WI38 (cell line): ENCODE measurements around the gene CLTRN.

Source experiments
- H3K4me3 ChIP-seq: 2 replicates; pipeline ENCODE4 v1.5.1; 2011; ENCODE audit warnings: low read depth, mild to moderate bottlenecking, control low read depth, low read length
- TF ChIP-seq, protein P1 (sequence below): IDR thresholded peaks from 2 replicates; pipeline ENCODE4 v1.5.1; 2012; ENCODE audit warnings: low read depth, mild to moderate bottlenecking, control low read depth, low read length

The CLTRN gene

DNA sequence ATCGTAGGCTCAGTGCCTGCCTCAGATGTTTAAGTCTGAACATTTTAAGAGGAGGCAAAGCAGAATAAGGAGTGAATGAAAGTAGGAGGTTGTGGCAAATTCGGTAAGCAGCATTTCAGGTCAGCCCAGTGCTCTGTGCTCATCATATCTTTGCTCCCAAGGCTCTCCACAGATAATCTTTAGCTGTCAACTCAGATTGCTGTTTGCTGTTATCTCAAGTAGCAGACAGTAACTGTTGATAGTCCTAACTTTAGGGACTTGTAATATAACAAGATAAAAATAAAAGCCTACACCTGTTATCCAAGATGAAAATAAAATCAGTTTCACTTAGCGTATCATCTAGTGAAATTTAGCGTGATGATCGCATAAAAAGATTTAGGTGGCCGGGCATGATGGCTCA lies 18.6 kb upstream of the CLTRN start:
- TF ChIP-seq, protein P1, sequence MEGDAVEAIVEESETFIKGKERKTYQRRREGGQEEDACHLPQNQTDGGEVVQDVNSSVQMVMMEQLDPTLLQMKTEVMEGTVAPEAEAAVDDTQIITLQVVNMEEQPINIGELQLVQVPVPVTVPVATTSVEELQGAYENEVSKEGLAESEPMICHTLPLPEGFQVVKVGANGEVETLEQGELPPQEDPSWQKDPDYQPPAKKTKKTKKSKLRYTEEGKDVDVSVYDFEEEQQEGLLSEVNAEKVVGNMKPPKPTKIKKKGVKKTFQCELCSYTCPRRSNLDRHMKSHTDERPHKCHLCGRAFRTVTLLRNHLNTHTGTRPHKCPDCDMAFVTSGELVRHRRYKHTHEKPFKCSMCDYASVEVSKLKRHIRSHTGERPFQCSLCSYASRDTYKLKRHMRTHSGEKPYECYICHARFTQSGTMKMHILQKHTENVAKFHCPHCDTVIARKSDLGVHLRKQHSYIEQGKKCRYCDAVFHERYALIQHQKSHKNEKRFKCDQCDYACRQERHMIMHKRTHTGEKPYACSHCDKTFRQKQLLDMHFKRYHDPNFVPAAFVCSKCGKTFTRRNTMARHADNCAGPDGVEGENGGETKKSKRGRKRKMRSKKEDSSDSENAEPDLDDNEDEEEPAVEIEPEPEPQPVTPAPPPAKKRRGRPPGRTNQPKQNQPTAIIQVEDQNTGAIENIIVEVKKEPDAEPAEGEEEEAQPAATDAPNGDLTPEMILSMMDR: no peak
- no peak overlapping the region for H3K4me3 ChIP-seq

DNA sequence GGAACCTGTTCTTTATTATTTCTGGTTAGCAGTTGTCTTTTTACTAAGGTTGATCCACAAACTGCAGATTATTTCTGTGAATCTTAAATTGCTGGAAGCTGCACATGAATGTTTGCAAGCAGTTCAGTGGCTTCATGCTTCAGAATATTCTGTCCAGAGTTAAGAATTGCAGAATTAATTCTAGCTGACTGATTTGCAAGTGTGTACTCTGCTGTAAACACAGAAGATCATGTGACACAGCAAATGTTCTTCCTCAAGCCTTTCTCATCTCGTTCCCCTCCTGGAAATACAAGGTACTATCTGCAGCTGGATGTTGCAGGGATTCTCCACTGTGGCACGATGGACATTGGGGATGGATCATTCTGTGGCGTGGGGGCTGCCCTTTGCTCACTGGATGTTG lies 16.8 kb upstream of the CLTRN start:
- TF ChIP-seq, protein P1: no peak
- H3K4me3 ChIP-seq: no peak overlapping the region

DNA sequence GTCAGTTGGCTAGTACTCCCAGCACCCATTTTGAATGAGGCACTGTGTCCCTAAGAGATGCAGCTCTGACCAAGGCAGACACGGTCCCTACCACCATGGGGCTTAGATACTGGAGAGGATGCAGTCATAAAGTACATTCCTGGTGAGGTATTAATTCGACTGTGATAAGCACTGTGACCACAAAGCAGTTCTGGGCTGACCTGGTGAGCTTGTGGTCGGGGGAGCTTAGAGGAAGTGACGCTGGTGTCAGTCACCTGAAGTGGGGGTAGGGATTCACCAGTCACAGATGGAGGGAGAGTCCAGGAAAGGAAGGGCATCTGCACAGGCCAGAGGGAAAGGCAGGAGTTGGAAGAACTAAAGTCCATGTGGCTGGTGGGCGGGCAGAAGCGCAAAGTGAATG lies 15.8 kb upstream of the CLTRN start:
- TF ChIP-seq, protein P1: no peak
- H3K4me3 ChIP-seq: no peak overlapping the region

DNA sequence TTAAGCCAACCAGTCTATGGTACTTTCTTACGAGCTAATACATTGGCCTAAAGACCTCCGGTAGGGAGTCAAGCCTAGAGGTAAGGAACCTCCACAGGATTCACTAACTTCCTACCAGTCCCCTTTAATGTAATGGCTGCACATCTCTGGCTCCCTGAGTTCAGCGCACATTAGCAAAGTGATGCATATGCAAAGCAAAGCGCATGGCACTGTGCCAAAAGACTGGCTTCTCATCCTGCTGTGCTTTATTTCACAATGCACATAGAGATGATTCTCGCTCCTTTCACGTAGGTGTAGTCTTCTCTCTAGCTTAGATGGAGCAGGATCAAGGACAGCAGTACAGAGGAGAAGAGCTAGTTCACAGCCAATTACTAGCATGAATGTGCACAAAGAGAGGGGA lies 14.6 kb upstream of the CLTRN start:
- TF ChIP-seq, protein P1: no peak

DNA sequence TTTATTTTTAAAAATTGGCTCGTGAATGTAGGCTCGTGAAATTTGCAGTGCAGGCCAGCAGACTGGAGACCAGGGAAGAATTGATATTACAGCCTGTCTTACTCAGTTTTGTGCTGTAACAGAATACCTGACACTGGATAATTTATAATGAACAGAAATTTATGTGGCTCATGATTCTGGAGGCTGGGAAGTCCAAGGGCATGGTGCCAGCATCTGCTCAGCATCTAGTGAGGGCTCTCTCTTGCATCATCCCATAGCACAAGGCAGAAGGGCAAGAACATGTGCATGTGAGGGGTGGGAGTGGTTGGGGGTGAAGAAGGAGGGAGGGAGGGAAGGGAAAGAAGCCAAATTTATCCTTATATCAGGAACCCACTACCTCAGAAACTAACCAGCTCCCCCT lies 13.7 kb upstream of the CLTRN start:
- TF ChIP-seq, protein P1: no peak
- H3K4me3 ChIP-seq: no peak overlapping the region

More for the DNA sequence above, 14.6 kb upstream of the CLTRN start:
- no peak overlapping the region for H3K4me3 ChIP-seq

DNA sequence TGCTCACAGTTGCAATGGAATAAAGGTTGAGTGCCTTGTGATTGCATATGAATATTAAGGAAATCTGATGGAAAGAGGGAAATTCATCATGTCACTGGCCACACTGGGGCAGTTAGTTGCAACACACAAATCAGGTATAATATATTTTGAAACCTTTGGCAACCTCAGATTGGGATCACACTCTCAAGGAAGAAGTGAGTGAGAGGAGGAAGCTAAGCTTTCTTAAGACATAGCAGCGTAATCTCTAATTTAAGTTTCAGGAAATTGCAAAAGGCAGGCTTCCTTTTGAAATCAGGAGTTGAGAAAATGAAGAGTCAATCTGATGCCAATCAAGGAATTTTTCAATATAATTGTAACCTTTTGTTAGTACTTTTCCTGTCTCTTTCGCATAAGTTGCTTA lies 12.3 kb upstream of the CLTRN start:
- peak overlapping the region; percentile 66 for H3K4me3 ChIP-seq

DNA sequence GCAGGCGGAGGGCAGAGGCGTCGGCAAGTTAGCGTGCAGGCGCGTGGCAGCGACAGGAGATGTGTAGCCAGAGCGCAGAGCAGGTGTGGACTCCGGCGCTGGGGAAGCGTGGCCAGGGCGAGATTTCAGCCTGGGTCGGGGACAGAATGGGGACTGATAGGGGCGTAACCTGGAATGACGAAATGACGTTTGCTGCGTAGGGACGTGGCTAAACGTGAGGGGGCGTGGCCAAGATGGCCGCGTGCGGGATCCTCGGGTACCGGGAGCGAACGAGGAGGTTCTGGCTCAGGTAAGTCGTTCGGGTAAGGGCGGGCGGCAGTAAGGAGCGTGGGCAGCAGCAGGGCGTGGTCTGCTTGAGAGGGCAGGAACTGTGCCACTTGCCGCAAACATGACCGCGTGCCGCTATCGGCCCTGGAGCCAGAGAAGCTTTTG lies 10.9 kb upstream of the CLTRN start:
- TF ChIP-seq, protein P1: no peak
- peak overlapping the region; percentile 66 for H3K4me3 ChIP-seq

More for the DNA sequence above, 12.3 kb upstream of the CLTRN start:
- TF ChIP-seq, protein P1: no peak
